Osteocyte (in vitro differentiated cells): ENCODE measurements around the gene TSSC4. TPM values are rescaled to one million over a fixed set of nuclear protein-coding genes. Genes with fewer than 3 reads are reported as not detected.

ENCODE experiments used
- DNase-seq: peaks from one replicate; pipeline ENCODE4 v3.0.0; 2021; ENCODE audit warnings: mixed read lengths; ENCODE audit not compliant: unreplicated experiment; ENCODE audit errors: extremely low spot score
- H3K27ac Mint-ChIP-seq: one replicate; pipeline ENCODE4 v1.8.0; 2021; ENCODE audit warnings: mild to moderate bottlenecking, mixed read lengths; ENCODE audit not compliant: unreplicated experiment
- H3K27me3 Mint-ChIP-seq: one replicate; pipeline ENCODE4 v1.8.0; 2021; ENCODE audit warnings: mixed read lengths; ENCODE audit not compliant: unreplicated experiment
- H3K36me3 Mint-ChIP-seq: one replicate; pipeline ENCODE4 v1.8.0; 2021; ENCODE audit warnings: mixed read lengths; ENCODE audit not compliant: unreplicated experiment
- H3K4me1 Mint-ChIP-seq: one replicate; pipeline ENCODE4 v1.8.0; 2021; ENCODE audit warnings: mixed read lengths; ENCODE audit not compliant: unreplicated experiment
- H3K4me3 Mint-ChIP-seq: one replicate; pipeline ENCODE4 v1.8.0; 2021; ENCODE audit warnings: mild to moderate bottlenecking, moderate library complexity, mixed read lengths; ENCODE audit not compliant: unreplicated experiment
- H3K9me3 Mint-ChIP-seq: one replicate; pipeline ENCODE4 v1.8.0; 2021; ENCODE audit warnings: mixed read lengths; ENCODE audit not compliant: unreplicated experiment
- total RNA-seq: library from RNA; stranded (reverse); gene quantifications from 2 replicates; pipeline ENCODE4 v1.2.1, GENCODE V29; 2021
- TF ChIP-seq, protein P1 (sequence below): fragments of 200-600 bp; sonication (generic); IDR thresholded peaks from 2 replicates; pipeline ENCODE4 v1.5.0; 2021; ENCODE audit warnings: antibody characterized with exemption, mild to moderate bottlenecking, moderate library complexity

The TSSC4 gene
- total RNA-seq, 1 donor from 2014 or later: 50.6 TPM

DNA sequence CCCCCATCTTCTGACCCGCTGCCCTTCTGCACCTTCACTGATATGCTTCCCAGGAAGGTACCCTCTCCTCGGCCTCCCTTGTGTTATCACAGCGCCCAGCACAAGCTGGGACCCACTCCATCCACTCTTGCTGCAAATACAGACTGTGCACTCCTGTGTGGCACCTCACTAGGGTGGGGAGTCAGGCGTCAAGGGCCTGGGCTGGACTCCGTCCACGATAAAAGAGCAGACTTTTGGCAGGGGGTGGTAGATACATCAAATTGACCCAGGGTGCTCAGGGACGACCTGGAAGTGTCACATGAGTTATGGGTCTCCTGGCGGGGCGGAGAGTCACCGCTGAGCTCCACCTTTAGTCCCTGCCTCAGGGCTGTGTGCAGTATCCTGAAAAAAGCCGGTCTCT, 42.9 kb downstream of the TSSC4 start:
- Mint-ChIP-seq H3K4me1 (no peaks in the 10 kb centered on the region), H3K27ac (no peak overlapping the region), H3K36me3 (peaks cover 2% of the 10 kb centered on the region), H3K27me3 (peaks cover 46% of the 10 kb centered on the region), H3K4me3 (peak overlapping the region; percentile 20), H3K9me3 (peaks cover 6% of the 10 kb centered on the region)
- TF ChIP-seq, protein P1, sequence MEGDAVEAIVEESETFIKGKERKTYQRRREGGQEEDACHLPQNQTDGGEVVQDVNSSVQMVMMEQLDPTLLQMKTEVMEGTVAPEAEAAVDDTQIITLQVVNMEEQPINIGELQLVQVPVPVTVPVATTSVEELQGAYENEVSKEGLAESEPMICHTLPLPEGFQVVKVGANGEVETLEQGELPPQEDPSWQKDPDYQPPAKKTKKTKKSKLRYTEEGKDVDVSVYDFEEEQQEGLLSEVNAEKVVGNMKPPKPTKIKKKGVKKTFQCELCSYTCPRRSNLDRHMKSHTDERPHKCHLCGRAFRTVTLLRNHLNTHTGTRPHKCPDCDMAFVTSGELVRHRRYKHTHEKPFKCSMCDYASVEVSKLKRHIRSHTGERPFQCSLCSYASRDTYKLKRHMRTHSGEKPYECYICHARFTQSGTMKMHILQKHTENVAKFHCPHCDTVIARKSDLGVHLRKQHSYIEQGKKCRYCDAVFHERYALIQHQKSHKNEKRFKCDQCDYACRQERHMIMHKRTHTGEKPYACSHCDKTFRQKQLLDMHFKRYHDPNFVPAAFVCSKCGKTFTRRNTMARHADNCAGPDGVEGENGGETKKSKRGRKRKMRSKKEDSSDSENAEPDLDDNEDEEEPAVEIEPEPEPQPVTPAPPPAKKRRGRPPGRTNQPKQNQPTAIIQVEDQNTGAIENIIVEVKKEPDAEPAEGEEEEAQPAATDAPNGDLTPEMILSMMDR: no peak
- no peak for DNase-seq

DNA sequence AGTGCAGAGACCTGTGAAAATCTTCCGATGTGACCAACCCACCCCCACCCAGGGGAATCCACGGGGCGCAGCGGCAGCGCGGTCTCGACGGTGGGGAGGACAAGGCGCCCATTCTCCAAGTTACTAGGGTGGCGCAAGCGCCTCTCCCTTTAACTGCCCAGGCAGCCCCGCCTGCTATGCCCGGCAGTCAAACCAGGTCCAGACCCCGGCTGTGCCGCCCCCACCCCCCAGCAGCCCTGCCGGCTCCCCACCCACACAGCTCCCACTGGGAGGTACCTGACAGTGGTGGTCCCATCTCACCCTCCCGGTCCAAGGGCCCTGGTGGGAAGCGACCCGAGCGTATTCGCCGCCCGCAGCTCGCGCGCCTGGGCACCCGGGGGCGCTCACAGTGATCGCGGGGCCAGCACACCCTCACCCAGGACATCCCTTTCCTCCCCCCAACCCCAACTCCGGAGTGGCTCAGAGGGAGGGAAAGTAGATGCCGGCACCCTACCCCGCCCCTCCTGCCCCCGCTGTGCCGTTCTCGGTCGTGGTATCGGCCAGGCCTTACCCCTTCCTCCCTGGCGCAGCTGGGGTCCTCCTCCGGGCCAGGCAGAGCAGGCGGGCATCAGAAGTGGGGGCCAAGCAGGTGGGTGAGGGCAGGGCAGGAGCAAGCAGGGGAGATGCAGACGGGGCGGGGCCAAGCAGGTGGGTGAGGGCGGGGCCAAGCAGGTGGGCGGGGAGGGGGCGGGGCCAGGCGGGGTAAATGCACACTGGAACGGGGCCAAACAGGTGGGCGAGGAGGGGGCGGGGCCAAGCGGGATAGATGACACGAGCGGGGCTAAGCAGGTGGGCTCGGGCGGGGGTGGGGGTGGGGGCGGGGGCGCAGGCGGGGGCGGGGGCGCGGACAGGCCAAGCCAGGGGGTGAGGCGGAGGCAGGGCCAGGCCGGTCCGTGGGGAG, 43.6 kb downstream of the TSSC4 start, which contains the start of gene TRPM5:
TSS of gene TRPM5 (minus strand) at position 634 of the 940 bp plus-strand sequence. CDS start 21,478 bp downstream, outside the sequence.
- Mint-ChIP-seq H3K27ac (no peak within 1 kb of the TSS), H3K27me3 (peaks cover 42% of the 10 kb centered on the region), H3K4me3 (peak within 1 kb of the TSS; percentile 20), H3K4me1 (no peaks in the 10 kb centered on the region), H3K36me3 (peaks cover 2% of the 10 kb centered on the region), H3K9me3 (peaks cover 6% of the 10 kb centered on the region)
- TF ChIP-seq, protein P1: no peak
- no peak for DNase-seq

DNA sequence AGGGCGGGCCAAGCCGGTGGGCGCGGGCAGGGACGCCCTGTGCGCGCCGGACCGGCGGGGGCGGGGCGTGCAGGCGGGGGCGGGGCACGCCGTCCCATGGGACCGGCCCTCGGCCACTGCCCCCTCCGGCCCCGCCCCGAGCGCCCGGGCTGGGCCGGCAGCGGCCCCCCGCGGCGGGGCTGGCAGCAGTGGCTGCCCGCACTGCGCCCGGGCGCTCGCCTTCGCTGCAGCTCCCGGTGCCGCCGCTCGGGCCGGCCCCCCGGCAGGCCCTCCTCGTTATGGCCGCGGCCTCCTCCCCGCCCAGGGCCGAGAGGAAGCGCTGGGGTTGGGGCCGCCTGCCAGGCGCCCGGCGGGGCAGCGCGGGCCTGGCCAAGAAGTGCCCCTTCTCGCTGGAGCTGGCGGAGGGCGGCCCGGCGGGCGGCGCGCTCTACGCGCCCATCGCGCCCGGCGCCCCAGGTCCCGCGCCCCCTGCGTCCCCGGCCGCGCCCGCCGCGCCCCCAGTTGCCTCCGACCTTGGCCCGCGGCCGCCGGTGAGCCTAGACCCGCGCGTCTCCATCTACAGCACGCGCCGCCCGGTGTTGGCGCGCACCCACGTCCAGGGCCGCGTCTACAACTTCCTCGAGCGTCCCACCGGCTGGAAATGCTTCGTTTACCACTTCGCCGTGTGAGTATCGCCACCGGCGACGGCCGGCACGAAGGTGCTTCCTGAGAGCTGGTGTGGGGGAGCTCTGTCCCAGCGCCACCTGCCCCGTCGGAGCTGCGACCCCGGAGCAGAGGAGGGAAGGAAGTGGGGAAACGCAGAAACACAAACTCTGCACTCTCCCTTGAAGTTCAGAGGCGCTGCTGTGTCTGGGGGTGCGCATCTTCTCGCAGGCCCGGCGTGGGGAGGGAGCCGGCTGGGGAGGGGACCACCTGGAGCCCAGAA, 44.5 kb downstream of the TSSC4 start, which contains the start of gene KCNQ1:
TSS of gene KCNQ1 (plus strand) at position 188 of the 925 bp plus-strand sequence. CDS start at position 279, 91 bp downstream.
- Mint-ChIP-seq H3K4me3 (no peak within 1 kb of the TSS), H3K27me3 (peaks cover 34% of the 10 kb centered on the region), H3K27ac (no peak within 1 kb of the TSS), H3K36me3 (peaks cover 2% of the 10 kb centered on the region), H3K4me1 (no peaks in the 10 kb centered on the region), H3K9me3 (peaks cover 6% of the 10 kb centered on the region)
- TF ChIP-seq, protein P1: no peak
- no peak for DNase-seq

- H3K27ac Mint-ChIP-seq: no peak overlapping the region
- H3K9me3 Mint-ChIP-seq: peaks cover 6% of the 10 kb centered on the region
- H3K36me3 Mint-ChIP-seq: peaks cover 2% of the 10 kb centered on the region
- TF ChIP-seq, protein P1: no peak
- no peak overlapping the region for H3K4me3 Mint-ChIP-seq
- no peaks in the 10 kb centered on the region for H3K4me1 Mint-ChIP-seq
- H3K27me3 Mint-ChIP-seq: peaks cover 38% of the 10 kb centered on the region
- DNase-seq: no peak
Observed at GRCh38 chr11:2445746-2446551, 45.4 kb downstream of the TSSC4 start.
